GM21825 (cell line): ENCODE data around the gene ZW10.
"Not testable (repeated sequence)": the region's sequence is repeated elsewhere in the genome, so short reads cannot be mapped to it uniquely, and the experiment has no call there.

Experiments
- ATAC-seq: cut with Tn5 transposase; IDR thresholded peaks from one replicate; pipeline ENCODE4 v1.9.1; 2021; ENCODE audit warnings: mild to moderate bottlenecking, moderate library complexity; ENCODE audit not compliant: unreplicated experiment

The ZW10 gene, protein sequence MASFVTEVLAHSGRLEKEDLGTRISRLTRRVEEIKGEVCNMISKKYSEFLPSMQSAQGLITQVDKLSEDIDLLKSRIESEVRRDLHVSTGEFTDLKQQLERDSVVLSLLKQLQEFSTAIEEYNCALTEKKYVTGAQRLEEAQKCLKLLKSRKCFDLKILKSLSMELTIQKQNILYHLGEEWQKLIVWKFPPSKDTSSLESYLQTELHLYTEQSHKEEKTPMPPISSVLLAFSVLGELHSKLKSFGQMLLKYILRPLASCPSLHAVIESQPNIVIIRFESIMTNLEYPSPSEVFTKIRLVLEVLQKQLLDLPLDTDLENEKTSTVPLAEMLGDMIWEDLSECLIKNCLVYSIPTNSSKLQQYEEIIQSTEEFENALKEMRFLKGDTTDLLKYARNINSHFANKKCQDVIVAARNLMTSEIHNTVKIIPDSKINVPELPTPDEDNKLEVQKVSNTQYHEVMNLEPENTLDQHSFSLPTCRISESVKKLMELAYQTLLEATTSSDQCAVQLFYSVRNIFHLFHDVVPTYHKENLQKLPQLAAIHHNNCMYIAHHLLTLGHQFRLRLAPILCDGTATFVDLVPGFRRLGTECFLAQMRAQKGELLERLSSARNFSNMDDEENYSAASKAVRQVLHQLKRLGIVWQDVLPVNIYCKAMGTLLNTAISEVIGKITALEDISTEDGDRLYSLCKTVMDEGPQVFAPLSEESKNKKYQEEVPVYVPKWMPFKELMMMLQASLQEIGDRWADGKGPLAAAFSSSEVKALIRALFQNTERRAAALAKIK

DNA sequence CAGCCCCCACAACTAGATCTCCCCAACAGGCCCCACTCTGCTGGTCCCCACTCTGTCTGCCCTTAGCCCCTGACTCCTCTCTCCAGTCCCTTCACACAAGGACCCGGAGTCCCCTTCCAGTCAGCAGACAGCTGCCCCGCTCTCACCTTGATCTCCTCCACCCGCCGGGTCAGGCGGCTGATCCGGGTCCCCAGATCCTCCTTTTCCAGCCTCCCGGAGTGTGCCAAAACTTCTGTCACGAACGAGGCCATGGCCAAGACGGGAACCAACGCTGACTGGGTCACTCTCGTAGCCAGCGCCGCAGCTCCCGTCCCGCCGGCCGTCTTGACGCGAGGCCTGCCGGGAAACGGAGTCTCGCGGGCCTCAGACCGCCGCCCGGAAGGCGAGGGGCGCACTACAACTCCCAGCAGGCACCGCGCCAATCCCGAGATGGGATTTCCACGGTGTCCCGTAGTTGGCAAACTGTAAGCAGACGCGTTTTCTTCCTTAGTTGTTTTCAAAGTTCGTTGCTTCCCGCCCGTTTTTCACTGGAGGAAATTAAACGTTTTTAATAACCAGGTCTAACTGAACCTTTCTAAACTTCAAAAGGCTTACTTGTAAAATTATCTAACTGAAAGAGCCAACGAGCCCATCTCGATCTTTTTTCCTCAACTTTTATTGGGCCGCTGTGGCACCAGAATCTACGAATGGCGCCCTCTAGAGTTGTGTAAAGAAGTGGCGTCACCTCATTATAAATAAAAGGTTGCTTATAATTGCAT, at the start of gene ZW10:
ZW10 (minus strand) TSS at position 277 of the 758 bp plus-strand sequence; CDS start at position 251, 26 bp downstream.
- ATAC-seq: peak; percentile 99

DNA sequence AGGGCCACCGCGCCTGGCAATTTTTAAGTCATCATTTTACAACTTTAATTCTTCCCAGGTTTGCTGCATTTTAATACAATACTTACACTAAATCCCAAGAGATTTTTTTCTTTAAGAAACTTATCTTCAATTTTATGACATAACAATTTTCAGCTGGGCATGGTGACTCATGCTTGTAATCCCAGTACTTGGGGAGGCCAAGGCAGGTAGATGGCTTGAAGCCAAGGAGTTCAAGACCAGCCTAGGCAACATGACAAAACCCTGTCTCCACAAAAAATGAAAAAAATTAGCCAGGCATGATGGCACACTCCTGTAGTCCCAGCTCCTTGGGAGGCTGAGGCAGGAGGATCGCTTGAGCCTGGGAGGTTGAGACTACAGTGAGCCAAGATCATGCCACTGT, 44.9 kb upstream of the ZW10 start:
- ATAC-seq: no peak

DNA sequence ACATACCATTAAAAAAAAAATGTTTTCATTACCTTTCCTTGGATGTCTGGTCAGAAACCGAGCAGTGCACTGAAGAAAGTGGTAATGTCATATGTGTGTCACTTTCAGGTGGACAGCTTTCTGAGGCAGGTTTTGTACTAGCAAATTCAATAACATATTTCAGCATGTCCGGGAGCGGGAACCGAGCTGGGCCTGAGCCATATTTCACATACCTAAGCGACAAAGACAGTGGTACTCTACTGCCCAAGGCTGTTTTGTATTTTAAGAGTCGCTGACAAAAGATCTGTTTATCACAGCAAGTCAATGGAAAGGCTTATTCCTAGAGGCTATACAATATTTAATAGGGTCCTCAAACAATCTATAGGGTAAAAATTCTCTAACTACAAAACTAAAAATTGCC, 44.1 kb upstream of the ZW10 start:
- ATAC-seq: no peak

DNA sequence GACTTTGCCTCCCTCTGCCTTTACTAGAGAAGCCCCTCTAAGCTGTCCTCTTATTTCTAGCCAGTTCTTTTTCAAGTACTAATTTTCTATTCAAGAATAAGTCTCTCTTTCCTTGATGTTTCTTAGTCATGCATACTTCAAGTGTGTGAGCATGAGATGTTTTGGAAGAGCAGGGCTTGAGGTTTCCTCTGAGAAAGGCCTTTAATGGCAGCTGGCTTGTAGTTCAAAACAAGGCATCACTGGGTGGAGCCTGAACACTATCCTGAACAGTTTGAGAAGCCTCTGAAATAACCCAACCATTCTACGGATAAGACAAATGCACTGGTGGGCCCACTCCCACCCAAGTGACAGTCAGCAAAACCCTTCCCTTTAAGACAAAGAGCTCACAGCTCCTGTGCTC, 43.7 kb upstream of the ZW10 start:
- no peak for ATAC-seq

DNA sequence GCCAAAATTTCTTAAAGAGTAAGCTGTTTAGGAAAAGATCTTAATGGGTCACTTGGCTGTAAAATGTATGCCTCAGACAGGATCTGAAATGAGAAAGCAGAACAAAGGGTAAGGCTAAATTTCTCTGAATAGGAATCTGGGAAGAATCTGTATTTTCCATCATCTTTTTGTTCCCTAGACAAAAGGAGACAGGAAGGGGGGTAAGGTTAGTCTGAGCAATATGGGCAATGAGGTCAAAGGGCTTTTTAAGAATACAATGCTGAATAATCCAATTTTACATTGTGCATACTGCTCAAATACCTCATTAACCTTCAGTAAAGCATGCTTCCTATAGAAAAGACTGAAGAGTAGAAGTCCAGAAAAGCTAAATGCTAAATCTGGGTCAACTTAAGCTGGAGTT, 40.7 kb upstream of the ZW10 start:
- ATAC-seq: no peak

DNA sequence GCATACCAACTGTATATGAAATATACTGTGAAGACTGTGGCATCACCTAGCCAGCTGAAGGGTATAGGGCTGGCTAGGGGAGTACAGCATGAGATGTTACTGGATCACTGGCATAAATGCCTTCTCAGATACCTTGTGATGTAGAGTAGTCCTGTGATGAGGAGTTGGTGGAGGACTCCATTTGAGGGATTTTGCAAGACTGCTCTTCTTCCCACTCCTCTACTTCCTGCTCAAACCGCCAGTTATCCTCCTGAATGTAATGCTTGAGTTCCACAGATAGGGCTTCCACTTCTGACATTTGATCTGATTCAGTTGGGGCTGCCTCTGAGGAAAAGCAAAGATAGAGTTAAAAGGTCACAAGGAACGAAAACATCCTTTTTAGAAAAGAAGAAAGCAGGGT, 35.4 kb upstream of the ZW10 start:
- no peak for ATAC-seq

DNA sequence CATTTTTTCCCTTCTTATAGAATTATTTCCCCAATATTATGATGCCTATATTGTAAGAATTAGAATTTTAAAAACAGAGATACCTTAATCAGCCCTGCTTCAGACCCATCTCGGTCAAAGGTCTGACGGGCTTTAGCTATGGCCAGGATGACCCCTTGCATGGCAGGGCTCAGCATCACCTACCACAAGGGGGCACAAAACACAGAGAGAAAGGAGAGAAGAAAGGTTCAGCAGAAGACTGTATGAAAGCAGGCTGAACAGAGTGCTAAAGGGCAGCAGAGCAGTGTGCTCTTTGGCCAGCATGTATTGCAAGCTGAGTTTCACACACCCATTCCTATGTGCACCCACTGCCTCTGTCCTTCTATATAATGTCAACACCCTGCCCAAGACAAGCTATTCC, 32.9 kb upstream of the ZW10 start:
- ATAC-seq: no peak

DNA sequence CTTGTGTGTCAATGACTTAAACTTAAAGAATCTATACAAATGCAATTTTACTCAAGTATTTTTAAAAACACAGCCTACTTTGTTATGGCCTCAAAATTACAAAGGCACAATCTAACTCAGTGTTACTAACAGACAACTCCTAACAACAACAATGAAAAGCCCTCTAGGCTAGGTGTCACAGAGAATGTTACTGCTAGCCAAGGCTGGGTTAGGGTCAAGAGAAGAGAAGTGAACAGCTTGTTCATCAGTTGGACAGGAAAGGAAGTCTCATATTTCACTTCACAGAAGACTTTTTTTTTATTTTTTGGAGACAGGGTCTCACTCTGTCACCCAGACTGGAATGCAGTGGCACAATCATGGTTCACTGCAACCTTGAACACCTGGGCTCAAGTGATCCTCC, 32.1 kb upstream of the ZW10 start:
- ATAC-seq: no peak

DNA sequence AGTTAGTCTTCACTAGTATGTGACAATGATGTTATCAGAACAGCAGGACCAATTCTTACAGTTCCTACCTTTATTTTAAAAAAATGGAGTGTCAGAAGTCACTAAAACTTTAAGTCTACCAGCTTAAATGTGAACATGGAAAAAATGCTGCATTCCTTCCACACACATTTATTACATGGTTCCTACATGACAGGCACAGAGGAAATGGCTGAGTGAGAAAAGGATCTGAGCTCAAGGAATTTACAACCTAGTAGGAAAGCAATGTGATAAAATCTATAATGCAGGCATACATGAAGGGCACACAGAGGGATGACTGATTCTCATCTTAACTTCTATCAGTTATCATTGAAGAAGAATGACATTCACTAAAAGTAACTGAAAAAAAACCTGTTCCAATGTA, 29.1 kb upstream of the ZW10 start:
- ATAC-seq: no peak

DNA sequence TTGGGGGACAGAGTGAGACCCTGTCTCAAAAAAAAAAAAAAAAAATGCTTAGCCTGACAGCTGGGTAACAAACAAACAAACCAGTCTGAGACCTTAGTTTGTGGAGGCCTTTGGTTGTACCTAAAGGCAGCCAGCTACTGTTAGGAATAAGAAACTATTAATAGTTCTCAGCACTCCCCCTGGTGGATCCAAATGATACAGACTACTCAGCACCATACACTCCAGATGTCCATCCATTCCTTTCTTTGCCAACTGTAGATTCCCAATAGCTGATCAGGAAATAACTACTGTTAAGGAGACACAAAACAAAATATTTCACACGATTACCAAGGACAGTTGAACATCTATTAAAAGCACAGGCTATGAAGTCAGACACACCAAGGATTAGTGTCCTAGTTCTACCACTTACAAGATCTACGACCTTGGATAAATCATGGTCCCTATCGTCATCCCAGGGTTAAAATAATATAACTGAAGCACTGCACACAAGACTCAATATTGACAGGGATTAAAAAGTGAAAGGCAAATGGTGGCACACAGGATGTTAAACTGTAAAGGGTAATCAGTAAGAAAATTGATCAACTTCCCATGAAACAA, 23.3 kb upstream of the ZW10 start:
- ATAC-seq: no peak

DNA sequence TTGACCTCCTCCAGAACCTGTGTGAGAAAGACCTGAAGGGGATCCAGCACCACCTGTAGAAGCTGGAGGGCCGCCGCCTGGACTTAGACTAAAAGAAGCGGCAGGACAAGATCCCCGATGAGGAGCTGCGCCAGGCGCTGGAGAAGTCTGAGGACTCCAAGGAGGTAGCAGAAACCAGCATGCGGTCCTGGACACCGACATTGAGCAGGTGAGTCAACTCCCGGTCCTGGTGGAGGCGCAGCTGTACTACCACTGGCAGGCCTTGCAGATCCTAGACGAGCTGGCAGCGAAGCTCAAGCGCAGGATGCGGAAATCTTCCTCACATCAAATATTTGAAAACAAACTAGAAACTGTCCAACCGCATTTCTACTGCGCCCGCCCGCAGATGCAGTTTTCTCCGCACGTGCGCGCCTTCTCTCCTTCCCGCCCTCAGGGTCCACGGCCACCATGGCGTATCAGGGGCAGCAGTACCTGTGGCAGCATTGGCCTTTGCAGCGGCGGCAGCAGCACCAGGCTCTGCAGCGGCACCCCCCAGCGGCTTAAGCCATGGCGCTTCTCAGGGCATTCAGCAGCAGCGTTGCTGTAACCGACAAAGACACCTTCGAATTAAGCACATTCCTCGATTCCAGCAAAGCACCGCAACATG, 16.3 kb upstream of the ZW10 start:
- ATAC-seq: no peak

DNA sequence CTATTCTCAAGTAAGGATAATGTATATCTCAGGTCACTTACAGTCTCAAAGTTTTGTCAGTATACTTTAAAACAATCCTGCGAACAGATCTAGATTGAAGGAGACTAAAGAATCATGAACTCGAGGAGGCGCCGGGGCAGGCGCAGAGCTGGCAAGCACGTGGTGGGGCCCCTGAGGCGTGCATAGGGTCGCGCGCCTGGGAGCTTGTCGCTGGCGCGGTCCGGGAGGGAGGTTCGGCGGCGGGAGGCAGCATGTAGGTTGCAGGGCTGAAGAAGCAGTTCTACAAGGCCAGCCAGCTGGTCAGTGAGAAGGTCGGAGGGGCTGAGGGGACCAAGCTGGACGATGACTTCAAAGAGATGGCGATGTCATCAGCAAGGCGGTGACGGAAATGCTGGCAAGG, 15.5 kb upstream of the ZW10 start:
- not testable (repeated sequence) for ATAC-seq

DNA sequence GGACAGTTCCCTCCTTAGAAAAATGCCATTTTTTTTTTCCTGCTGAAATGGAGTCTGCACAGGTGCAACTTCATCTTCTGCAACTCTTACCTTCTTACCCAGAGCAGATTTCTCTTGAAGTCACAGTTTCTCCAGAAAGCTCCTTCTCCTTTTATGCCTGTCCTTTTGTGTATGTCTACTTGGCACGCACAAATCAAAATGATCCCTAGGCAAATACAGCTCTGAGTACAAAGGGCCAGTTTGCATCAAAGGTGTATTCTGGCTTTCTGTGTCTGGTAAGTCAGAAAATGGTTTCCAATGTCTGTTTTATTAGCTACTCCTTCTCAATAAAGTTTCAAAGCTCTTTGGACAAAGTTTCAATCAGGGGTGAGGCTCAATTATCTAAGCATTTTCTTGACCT, 8.6 kb upstream of the ZW10 start:
- no peak for ATAC-seq

DNA sequence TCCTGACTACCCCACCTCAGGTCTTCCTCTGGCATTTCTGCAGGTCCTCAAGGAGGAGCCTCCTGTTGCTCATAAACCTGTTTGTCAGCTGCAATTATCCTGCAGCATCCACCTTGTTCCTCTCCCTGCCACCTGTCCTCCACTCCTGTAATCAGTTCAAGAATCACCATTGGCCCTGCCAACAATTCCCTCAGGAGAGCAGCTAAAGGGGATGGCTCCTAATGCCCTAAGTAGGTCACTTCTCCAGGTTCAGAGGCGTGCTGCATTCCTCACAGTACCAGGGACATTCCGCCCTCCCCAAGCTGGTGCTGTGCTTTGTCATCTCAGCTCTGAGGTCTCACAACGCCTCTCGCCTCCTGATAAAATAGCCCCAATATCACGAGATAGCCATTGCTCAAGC, 8.2 kb upstream of the ZW10 start:
- no peak for ATAC-seq

DNA sequence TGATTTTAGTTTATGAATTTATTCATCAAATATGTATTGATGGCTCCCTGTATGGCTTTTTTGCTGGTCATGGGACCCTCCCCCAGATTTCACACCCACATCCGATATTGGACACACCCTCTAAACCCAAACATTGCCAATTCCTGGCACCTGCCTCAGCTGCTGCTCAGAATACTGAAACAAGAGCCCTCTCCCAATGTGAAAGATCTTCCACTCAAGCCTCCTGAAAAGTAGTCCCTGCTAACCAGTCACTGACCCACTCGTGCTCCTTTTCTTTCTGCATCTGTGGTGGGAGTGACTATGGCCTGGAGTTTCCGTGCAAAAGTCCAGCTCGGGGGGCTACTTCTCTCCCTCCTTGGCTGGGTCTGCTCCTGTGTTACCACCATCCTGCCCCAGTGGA, 6.0 kb upstream of the ZW10 start, which contains the start of gene CLDN25:
CLDN25 (plus strand) TSS at position 301 of the 400 bp plus-strand sequence; CDS start at position 301, 0 bp downstream.
- no peak for ATAC-seq

DNA sequence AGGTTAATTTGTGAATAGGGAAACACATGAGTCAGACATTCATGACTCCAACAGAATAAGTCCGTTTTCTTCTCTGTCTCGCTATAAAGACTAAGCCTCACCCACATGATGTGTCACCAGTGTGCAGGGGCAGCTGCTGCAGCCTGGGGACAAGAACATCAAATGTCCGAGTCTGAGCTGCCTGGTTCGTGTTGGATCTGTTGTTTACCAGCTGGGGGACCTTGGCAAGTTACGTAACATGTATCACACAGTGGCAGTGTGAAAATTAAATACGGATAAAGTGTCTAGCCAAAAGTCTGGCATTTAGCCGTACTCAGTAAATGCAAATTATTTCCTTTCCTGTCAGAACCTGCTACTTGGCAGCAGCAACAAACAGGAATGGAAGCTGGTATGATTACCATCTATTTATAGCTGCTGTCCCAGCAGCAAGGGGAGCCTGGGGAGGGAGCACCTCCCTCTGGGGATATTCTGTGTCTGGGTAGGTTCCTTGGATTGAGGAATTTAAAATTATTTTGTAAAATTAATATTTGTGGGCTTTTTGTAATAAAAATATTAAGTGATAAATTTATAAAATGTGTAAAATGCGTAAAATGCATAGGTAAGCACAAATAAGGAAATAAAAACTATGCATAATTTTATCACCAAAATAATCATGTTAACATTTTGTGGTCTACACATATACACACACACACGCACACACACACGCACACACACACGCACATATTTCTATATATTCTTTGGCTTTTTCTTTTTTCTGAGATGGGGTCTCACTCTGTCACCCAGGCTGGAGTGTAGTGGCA, 4.8 kb upstream of the ZW10 start:
- ATAC-seq: no peak

DNA sequence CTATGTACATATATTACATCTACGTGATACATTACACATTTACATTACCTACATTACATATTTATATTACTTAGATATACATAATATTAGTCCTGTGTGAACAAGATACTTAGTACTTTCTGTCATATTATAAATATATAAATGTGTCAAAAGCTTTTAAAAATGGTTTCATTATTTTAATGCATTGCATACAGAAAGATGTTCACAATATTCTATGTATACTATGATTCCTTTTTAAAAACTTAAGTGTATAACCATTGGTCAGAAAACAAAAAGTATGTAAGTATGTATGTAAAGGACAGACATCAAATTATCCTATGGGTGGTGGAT, 647 bp upstream of the ZW10 start:
- ATAC-seq: no peak

DNA sequence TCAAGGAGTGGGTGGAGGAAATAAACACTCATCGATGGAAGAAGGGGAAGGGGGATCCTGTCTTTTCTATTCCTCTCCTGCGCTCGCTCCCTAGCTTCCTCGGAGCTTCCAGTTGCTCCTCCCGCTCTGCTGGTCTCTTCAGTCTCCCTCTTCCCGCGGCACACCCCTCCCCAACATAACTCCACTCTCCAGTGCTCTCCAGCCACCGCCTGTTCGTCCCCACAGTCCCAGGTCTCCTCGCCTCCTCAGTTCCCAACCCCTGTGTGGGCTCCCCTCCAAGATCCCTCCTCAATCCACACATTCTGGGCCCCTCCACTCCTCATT, 438 bp downstream of the ZW10 start:
- ATAC-seq: no peak

DNA sequence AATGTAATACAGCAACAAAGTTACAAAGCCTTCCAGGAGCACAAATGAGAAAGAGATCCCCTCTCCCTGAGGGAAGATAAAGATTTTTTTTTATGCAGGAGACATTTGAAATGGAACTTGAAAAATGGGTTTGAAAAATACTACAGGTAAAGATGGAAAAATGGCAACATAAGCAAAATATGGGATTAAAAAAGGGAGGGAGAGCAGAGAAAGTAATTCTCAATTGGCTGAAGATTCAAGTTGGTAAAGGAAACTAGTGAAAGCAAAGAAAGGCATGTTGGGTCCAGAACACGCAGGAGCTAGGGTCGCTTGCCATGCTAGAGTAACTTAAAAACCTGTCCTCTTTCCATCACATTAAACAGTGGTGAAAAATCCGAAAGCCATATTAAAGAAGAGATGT, 1.5 kb downstream of the ZW10 start:
- no peak for ATAC-seq
